GM19468 (cell line): ENCODE results near the gene PPP6R2.

Source experiments
- ATAC-seq: cut with Tn5 transposase; IDR thresholded peaks from one replicate; pipeline ENCODE4 v1.9.1; 2021; ENCODE audit warnings: mild to moderate bottlenecking, moderate library complexity, moderate number of reproducible peaks; ENCODE audit not compliant: unreplicated experiment; ENCODE audit errors: extremely low read depth

The PPP6R2 gene

GRCh38 chr22:50490531-50491308 is 147.6 kb downstream of the PPP6R2 start:
- no peak for ATAC-seq
